HG02981 (cell line): Measurements from ENCODE around the gene NHS.

Source experiments
- ATAC-seq: cut with Tn5 transposase; IDR thresholded peaks from one replicate; pipeline ENCODE4 v1.9.1; 2021; ENCODE audit warnings: mild to moderate bottlenecking, moderate library complexity; ENCODE audit not compliant: unreplicated experiment

NHS gene

GRCh38 chrX:17656556-17656955 is 281.6 kb downstream of the NHS start:
- no peak for ATAC-seq

GRCh38 chrX:17662391-17662790 is 287.4 kb downstream of the NHS start:
- no peak for ATAC-seq

- ATAC-seq = no peak
Measured at GRCh38 chrX:17668929-17669328, 293.9 kb downstream of the NHS start.

GRCh38 chrX:17669458-17669857 is 294.5 kb downstream of the NHS start:
- ATAC-seq = no peak

- no peak for ATAC-seq
Measured at GRCh38 chrX:17669891-17670290, 294.9 kb downstream of the NHS start.

- no peak for ATAC-seq
Measured at GRCh38 chrX:17670874-17671273, 295.9 kb downstream of the NHS start.

- no peak for ATAC-seq
Measured at GRCh38 chrX:17674601-17675000, 299.6 kb downstream of the NHS start.

- ATAC-seq = no peak
Measured at GRCh38 chrX:17679261-17679660, 304.3 kb downstream of the NHS start.

GRCh38 chrX:17679820-17680219 is 304.8 kb downstream of the NHS start:
- no peak for ATAC-seq

GRCh38 chrX:17680732-17681413 is 305.9 kb downstream of the NHS start:
- no peak for ATAC-seq

GRCh38 chrX:17682259-17682658 is 307.3 kb downstream of the NHS start:
- no peak for ATAC-seq

GRCh38 chrX:17685026-17685425 is 310.0 kb downstream of the NHS start:
- no peak for ATAC-seq

- no peak for ATAC-seq
Measured at GRCh38 chrX:17687648-17688047, 312.6 kb downstream of the NHS start.

GRCh38 chrX:17689971-17690409 is 315.0 kb downstream of the NHS start:
- no peak for ATAC-seq

GRCh38 chrX:17692709-17693346 is 317.8 kb downstream of the NHS start:
- ATAC-seq = no peak

- ATAC-seq = no peak
Measured at GRCh38 chrX:17697191-17697590, 322.2 kb downstream of the NHS start.

GRCh38 chrX:17700976-17701375 is 326.0 kb downstream of the NHS start:
- ATAC-seq = no peak

- no peak for ATAC-seq
Measured at GRCh38 chrX:17703201-17703600, 328.2 kb downstream of the NHS start.

- no peak for ATAC-seq
Measured at GRCh38 chrX:17705211-17705610, 330.2 kb downstream of the NHS start.

GRCh38 chrX:17706676-17707075 is 331.7 kb downstream of the NHS start:
- no peak for ATAC-seq

- no peak for ATAC-seq
Measured at GRCh38 chrX:17707731-17708130, 332.7 kb downstream of the NHS start.

GRCh38 chrX:17710871-17711301 is 335.9 kb downstream of the NHS start:
- no peak for ATAC-seq

GRCh38 chrX:17713288-17713687 is 338.3 kb downstream of the NHS start:
- ATAC-seq = no peak
